ENCODE results near the gene CDH4.

Gene CDH4

GRCh38 chr20:61882716-61883615 is 630.9 kb downstream of the CDH4 start:
- DNase-seq (ENCODE audit: low read depth), result no peak

- no peak for DNase-seq (ENCODE audit: low read depth)
These were observed 631.9 kb downstream of the CDH4 start for GRCh38 chr20:61883857-61884393.

DNA sequence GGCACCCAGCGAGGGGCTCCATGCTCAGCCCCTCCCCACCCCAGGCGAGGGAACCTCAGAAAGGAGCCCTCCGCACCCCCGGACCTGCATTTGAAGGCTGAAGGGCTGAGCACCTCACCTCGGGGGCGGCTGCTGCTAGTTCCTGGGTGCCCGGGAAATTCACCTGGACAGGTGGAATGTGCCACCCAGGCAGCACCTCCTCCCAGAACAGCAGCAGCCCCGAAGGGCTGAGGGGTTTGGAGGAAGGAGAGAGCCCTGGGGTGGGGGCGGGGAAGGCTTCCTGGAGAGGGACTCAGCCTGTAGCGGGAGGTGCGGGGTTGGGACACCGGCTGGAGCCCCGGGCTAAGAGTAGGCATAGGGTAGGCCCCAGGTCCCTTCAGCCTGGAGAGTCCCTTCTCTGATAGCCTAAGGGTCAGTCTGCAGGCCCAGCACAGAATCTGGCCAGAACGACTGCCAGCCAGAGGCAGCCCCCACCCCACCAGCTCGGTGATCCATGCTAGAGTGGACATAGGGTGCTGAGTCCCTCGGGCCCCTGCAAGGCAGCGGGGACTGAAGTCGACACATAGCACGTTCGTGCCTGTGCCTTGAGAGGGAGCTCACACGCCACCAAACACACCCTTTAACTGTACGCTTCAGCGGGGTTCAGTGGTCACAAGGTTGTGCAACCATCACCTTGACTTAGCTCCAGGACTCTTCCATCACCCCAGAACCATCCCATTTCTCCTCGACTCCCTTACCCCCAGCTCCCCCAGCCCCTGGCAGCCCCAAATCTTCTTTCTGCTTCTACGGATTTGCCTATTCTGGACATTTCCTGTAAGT is 632.7 kb downstream of the CDH4 start:
- DNase-seq (ENCODE audit: low read depth), result no peak

DNA sequence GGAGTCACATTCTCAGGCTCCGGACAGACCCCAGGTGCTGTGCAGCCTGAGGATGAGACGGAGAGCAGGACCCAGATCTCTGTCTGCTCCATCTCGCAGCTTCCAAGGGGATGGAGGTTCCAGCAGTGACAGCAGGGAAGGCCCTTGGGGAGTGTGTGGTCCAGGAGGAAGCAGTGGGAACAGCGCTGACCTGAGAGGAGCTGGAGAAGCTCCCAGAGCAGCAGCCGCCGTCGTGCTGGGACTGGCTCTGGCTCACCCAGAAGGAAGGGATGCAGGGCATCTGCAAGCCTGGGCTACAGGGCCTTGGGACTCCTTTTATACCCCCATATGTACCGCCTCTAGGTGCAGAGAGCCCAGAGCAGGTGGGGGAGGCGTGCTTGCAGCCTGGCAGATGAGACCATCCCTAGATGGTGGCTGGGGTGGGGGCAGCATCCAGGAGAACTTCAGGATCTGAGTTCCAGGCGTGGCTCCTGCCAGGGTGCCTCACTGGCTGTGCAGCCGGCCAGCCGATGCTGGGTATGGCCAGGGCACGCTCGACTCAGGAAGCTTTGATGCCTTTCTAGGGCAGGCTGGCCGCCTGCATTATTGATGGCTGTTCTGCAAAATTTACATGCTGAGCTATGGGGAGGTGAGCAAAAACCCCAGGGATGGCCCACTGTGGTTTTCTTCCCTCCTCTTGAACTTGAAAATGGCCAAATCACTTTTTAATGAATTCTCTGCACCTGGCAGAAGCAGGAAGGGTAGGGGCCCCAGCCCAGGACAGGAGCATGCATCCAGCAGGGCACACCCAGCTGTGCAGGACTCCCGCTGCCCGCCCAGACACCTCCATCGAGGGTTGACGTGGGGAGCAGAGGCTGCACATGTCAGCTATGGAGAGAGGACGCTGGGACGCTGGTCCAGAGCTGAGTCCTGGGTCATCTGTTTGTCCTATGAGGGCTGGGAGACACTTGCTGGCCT is 634.0 kb downstream of the CDH4 start:
- DNase-seq (ENCODE audit: low read depth), result no peak

DNA sequence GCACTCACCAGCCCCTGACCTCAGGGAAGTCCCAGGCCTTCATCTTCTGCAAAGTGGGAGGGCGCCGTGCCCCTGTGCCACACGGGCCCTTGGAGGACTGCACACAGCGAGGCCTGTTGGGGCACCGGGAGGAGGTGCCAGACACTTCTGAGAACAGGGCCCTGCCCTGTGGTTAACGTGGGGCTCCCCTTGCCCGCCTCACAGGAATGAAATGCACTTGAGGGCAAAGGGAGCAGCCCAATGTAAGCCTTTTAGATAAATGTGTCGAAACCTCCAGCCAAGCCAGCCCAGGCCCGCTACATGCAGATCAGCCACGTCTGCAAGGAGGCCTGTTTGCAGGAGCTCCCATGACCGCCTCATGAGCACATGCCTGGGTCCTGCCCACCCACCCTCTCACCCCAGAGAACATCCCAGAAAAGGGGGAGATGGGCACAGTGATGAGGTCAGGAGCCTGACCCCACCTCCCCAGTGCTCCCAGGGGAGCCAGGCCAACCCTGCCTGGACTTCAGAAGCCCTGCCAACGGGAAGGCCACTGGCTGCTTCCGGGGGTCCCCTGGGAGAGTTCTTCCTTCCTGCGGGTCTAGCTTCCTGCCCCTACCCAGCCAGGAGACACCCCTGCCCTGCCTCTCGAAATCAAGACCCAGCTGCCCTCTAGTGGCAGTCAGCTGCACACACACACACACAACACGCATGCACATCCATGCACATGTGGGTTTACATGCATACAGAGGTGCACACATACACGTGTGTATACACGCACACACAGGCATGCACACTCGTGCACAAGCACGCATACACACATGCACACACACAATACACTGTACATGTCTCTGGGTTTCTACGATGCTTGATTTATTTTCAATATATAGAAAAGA is 634.9 kb downstream of the CDH4 start:
- peak; percentile 22 for DNase-seq (ENCODE audit: low read depth)

- no peak for DNase-seq (ENCODE audit: low read depth)
These were observed 635.6 kb downstream of the CDH4 start for GRCh38 chr20:61887596-61888093.

- DNase-seq (ENCODE audit: low read depth), result no peak
These were observed 636.2 kb downstream of the CDH4 start for GRCh38 chr20:61888101-61888865.

- no peak for DNase-seq (ENCODE audit: low read depth)
These were observed 637.6 kb downstream of the CDH4 start for GRCh38 chr20:61889659-61890058.

GRCh38 chr20:61890210-61890609 is 638.1 kb downstream of the CDH4 start:
- no peak for DNase-seq (ENCODE audit: low read depth)

DNA sequence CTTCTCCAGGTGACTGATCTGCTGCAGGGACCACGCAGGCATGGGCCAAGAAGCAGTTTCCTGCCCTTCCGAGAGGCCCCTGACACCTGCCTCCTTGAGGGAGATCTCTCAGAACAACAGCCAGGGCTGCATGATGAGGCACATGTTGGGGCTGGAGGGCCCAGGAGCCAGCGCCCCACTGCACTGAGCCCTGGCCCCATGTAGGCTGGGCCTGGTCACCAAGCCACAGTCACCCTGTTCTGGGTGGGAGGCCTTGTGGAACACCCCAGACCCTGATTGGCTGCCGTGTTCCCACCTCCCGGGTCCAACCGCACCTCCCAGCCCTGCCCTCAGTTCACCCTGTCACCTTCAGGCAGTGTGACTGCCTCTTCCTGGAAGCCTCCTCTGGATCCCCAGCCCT is 639.4 kb downstream of the CDH4 start:
- no peak for DNase-seq (ENCODE audit: low read depth)

GRCh38 chr20:61891916-61892649 is 640.0 kb downstream of the CDH4 start:
- DNase-seq (ENCODE audit: low read depth), result no peak

DNA sequence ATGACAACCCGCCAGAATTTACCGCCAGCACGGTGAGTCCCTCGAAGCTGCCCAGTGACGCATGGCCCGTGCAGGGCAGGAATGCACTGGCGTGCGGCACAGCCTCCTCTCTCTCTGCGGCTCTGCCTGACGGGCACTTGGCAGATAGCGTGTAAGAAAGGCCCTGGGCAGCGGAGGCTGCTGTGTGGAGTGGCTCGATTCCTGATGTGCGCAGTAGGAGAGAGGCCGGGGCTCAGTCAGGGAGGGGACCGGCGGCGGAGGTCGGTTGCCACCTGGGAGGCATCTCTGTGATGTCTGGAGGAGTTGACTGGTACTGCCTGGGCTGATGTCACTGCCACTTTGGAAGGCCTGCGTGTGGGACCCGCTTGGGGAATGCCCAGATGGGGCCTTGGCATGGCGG is 643.0 kb downstream of the CDH4 start:
- no peak for DNase-seq (ENCODE audit: low read depth)

DNA sequence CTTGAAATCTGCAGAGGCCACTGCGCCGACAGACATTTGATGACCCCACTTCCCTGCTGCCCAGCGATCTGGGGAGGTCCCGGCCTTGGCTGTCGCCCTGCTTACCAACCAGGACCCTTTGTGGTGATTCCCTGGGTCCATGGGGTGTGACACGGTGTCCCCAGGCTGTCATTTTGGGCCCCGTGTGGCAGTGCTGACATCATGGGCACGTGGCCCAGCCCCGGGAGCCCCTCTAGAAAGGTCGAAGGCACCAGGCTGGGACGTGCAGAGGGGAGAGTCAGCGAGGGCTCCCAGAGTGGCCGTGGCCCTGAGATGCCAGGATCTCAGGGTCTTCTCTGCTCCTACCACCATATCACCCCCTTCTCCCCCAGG is 643.6 kb downstream of the CDH4 start:
- no peak for DNase-seq (ENCODE audit: low read depth)

GRCh38 chr20:61896058-61896961 is 644.2 kb downstream of the CDH4 start:
- DNase-seq (ENCODE audit: low read depth), result peak; percentile 29

- DNase-seq (ENCODE audit: low read depth), result no peak
These were observed 645.6 kb downstream of the CDH4 start for GRCh38 chr20:61897401-61898295.

GRCh38 chr20:61898405-61898804 is 646.3 kb downstream of the CDH4 start:
- DNase-seq (ENCODE audit: low read depth), result no peak

All from iris pigment epithelial cell (primary cell).